Stimulated activated CD4-positive, alpha-beta T cell treated with anti-CD3 and anti-CD28 coated beads, Interleukin-4, amount 100 ng/mL, for 4 hours (primary cell): ENCODE measurements around the gene E2F3.
"Not testable (repeated sequence)": the region's sequence is repeated elsewhere in the genome, so short reads cannot be mapped to it uniquely, and the experiment has no call there.

Experiments used
- DNase-seq, 2 experiments: peaks; one replicate each; pipeline ENCODE4 v3.0.0-alpha.2; 2020

E2F3 gene

DNA sequence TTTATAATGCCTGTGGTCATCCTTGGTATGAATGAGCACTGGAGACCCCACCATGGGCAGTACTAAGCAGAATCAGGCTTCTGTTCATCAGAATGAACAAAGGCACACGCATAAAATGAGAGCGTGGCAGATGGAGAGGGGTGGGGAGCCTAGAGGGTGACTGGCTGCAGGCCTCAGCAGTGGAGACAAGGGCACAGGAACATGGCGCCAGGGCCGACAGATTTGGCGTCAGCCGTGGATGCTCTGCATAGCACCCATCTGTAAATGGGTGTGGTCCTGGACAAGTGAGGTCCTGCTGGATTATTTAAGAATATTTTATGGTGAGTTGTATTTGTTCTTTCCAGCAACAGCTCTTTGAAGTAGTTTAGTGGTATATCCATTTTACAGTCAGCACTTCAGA is 33.1 kb downstream of the E2F3 start:
- DNase-seq, result no peak

DNA sequence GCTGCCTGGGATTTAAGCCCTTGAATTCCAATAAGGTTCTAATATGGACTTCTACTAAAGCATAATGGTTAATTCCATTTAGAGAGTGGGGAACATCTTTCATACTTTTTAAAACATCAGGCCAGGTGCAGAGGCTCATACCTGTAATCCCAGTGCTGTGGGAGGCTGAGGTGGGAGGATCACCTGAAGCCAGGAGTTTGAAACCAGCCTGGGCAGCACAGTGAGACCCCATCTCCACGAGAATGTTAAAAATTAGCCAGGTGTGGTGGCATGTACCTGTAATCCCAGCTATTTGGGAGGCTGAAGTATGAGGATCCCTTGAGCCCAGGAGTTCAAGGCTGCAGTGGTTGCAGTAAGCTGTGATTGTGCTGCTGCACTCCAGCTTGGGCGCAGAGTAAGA is 35.0 kb downstream of the E2F3 start:
- no peak for DNase-seq

DNA sequence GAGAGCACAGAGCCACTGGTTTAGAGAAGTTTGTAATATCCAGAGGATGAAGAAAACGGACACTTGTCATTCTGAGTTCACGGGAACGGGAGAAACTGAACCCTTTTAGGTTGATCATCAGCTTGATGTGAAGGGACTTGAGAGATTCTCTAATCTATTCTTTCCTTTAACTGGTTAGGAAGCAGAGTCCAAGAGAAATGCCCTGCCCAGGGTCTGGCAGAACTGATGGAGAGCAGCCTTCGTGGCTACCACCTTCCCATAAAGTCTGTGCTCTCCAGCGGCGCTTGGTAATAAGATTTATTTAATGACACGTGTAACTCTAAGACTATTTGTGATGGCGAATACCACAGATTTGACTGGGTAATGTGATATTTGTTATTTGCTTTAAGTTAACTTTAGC is 36.0 kb downstream of the E2F3 start:
- DNase-seq, result no peak

DNA sequence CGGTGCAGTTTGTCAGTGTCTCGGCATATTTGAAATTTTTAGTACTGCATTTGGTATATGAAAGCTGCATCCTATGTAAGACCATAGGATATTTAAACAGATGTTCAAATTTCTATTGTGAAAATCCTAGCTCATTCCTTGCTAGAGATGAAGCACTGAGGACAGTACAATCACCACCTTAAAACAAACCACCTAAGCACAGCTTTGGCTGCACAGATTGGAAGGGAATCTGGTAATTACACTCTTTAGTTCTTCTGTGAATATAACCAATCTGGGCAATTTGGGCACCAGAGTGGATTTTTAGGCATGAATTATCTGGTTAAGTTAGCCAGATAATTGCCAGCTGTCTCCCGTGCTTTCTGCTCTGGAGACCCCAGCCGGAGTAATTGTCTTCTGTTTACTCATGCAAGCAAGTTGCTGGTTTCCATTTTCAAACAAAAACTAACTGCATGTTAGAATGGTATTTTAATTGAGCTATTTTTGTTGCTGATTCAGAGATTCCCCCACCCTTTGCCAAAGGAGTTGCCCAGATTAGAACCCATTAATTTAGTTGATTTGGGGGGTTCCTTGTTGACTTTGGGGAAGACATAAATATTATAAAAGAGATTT is 36.9 kb downstream of the E2F3 start:
- no peak for DNase-seq

DNA sequence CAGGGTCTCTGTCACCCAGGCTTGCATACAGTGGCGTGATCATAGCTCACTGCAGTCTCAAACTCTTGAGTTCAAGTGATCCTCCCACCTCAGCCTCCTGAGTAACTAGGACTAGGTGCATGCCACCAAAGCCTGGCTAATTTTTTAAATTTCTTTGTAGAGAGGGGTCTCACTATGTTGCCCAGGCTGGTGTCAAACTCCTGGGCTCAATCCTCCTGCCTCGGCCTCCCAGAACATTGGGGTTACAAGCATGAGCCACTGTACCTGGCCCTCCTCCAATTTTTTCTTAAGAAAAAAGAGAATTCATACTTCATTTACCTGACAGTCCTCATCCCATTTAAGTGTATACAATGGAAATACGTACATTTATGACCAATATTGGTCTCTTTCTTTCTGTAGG is 37.9 kb downstream of the E2F3 start:
- no peak for DNase-seq

DNA sequence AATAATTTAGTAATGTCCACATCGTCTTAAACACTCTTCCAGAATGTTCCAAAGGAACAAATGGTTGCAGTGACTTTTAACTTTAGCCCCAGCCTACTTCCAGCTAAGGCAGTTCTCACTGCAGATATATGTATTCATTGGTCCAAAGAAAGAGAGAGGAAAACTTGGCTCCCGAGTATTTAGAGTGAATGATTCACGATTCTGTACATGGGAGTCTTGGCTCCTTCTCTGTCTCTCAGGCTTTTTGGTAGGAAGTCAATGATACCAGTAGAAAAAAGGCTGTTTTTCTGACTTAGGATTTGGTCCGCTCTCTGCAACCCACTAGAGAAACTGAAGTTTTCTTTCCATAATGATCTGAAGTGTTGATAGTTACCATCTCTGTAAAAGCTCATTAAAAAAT is 38.6 kb downstream of the E2F3 start:
- DNase-seq, result no peak

DNA sequence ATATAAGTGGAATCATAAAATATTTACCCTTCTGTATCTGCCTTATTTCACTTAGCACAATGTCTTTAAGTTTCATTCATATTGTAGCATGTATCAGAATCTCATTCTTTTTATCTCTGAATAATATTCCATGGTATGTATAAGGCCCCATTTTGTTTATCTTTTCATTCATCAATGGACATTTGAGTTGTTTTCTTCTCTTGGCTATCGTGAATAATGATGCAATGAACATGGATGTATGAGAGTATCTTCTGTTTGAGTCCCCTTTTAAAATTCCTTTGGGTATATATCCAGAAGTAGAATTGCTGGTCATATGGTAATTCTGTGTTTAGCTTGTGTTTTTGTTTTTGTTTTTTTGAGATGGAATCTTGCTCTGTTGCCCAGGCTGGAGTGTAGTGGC is 39.6 kb downstream of the E2F3 start:
- DNase-seq, result no peak

DNA sequence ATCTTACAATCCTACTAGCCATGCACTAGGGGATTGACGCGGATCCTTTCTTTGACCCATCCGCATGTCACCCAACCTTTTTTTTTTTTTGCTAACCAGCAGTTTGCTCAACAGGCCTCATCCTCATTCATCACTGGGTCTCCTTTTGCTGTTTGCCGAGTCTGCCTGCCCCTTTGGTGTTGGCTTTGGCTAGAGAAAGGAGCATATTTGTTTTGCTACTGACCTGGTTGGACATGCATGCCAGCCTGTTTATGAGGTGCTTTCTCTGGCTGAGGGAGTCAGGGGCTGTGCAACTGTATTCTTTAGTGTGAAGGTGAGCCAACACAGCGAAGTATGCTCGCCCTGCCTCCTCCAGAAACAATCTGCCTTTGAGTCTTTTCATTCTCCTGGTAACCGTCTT is 40.2 kb downstream of the E2F3 start:
- no peak for DNase-seq

DNA sequence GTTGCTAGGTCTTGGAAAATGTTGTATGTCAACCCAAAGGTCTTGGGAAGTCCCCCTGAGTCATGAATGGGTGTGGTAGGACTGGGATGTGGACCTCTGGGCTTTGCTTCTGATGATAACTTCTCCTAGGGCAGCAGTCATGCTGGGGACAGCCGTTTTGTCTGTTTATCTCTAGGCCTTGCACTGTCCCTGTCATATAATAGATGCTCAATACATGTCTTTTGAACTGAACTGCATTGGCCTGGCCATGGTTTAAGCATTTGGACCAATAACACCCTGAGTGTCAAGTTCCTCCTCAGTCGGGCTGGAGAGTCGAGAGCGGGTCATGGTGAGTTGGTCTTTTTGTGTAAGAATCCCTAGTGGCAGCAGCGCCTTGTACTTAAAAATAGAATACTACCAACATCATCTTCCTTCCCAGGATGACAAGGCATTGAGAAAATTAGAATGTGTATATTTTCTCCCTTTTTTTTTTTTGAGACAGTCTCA is 43.1 kb downstream of the E2F3 start:
- no peak for DNase-seq

DNA sequence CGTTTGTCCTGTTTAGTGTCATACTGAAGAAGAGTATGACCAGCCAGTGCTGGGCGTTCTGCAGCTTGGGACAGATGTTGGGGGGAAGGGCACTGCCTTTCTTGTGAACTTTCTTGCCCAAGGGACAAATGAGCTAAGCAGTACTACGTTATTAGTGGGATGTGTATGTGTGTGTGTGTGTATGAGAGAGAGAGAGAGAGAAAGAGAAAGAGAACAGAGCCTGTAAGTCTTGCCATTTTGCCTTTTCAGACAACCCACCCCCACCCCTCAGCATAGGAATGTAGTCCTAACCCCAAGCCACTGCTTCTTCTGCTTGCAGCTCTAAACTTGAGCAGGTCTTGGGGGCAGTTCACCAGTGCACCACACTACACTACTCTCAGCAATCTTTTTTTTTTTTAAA is 45.5 kb downstream of the E2F3 start:
- no peak for DNase-seq

DNA sequence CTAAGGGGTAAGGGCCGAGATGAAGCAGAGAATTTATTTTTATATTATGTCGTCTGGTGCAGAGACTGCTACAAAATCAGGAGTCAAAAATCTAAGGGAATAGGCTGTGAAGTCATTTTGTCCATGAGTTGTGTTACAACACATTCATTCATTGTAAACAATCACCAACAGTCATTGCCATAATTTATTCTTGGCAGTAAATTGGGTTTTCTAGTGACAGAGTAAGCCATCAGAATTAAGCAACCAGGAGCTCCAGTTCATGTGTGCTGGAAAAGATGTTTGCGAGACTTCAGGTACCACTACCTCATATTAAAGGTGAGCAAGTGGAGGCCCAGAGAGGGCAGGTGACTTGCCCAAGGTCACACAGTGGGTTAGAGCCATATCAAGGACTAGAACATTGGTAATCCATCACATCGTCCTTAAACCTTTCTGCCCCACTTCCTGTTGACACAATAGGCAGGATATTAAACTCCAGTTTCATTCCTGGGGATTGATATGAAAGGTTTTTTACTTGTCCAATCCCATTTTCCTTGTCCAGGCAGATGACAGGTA is 46.0 kb downstream of the E2F3 start:
- DNase-seq, result no peak

DNA sequence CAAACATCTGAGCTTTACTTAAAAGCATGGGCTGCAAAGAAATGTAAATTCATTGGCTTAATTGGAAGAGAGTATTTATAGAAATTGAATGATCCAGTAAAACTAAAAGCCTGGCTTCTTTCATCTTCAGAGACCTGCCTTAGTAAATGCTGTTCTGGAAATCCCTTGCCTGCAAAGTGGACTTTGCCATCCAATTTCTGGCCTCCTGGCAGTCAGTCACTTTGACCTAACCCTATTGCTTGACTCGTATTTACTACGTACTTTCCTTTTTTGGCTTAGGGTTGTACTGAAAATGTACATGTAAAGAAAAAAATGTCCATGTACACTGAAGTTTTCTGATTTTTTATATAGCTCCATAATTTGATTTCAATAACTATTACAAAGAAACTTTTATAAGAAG is 47.1 kb downstream of the E2F3 start:
- no peak for DNase-seq

DNA sequence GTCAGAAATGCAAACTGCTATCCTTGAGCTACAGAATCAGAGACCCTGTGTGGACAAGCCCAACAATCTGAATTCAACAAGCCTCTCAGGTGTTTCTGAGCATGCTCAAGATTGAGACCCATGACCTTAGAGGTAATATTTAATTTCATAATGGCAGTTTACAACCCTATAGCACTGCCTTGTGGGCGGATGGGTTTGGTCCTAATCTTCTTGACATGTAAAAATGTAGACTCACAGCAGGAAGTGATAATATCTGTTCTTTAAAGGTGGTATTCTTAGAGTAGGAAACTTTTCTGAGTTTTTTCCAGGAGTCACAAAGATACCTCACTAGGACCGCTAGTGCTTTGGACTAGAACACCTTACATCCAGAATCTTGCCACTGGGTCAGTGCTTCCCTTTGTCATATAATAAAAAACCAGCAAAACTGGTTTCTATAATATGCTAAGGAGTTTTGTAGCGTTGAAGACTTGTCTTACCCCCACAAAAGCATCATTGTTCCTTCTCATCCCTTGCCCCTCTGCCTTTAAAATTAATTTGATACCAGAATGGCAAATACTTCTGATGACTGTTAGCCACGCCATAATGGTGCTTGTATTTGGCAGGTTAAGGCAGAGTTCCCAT is 52.6 kb downstream of the E2F3 start:
- peak in 1 of 2 experiments; percentile 11 for DNase-seq

DNA sequence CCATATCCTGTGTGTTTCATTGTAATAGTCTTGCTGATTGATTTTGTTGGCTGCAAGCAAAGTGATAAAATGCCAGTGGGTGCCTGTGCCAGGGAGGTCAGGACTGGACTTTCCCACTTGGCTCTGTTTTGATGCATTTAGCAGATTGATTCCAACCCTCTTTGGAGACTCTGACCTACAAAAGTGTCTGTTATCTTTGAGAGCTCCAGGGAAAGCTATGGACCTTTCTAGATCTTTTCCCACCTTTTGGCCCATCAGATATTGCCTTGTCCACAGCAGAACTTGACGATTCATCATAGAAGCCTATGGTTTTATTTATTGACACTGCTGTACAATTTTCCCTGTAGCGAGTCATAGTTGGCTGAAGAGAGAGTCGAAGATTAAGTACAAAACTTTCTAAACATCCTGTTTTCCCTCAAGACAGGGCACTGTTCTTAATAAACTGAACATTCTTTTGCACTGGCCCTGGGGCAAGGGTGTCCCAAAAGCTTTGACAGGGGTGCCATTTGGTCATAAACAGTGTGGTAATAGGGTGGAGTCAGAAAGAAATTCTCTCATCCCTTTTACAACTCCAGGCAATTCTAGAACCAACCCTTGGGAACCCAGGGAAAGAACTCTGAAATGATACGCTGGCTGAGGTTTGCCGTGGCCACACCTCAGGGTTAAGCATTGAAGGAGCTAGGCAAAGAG is 53.7 kb downstream of the E2F3 start:
- no peak for DNase-seq

DNA sequence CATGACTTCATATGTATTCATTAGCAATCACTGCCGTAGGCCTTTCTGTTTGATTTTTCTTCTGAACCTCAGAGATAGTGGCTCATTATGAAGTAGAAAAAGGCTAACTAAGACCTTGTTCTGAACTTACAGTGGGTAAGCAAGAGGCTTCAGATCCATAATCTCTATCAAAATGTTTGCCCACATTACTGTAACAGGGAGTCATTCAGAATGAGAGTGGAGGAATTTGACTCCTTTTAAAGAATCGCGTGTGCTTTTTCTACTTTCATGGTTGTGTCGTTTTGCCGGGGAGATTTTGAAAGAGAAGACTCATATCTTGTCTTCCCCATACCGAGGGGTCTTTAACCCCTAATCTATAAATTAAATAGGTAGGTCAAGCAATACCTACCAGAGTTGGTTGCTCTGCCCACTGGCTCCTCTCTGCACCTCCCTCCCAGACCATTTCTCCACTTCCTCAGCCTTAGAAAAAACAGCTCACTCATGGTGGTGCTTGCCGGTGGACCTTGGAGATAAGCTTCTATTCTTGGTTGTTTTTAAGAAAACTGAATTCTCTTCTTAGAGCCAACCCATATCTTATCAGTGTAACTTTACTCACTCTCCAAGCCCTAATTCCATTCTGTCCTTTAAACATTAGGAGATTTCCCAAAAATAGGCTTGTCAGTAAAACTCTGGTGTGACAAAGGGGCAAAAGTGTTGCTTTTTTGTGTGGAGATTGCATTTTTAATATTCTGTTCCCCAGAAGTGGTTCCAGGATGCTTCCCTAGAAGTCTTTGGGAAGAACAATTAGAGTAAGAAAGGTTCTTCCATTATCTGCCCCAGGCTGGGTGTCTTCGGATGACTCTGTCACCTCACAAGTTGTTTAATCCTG is 56.6 kb downstream of the E2F3 start:
- DNase-seq, result no peak

DNA sequence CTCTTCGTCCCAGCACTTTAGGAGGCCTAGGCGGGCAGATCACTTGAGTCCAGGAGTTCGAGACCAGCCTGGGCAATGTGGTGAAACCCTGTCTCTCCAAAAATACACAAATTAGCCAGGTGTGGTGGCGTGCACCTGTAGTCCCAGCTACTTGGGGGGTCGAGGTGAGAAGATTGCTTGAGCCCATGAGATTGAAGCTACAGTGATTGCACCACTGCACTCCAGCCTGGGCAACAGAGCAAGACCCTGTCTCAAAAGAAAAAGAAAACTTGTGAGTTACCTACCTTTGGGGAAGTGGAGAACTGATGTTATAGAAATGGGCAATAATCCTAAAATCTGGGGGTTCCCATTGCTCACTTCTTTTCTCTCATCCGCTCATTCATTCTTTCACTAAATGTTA is 58.0 kb downstream of the E2F3 start:
- DNase-seq, result no peak

DNA sequence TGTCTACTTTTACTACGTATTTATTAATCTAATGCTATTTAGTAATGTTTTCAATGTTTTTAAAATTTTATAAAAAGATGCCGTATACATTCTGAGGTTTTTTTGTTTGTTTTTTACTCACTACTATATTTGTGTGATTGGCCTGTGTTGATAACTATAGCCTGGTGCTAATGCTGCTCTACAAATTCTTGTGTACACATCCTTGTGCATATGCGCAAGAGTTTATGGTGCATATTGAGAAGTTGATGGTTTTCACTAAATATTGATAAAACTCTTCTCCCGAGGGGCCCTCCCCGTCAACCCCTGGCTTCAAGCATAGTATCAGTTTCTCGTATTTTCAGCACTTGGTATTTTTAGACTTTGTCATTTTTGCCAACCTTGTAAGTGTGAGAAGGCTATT is 59.9 kb downstream of the E2F3 start:
- DNase-seq, result no peak

DNA sequence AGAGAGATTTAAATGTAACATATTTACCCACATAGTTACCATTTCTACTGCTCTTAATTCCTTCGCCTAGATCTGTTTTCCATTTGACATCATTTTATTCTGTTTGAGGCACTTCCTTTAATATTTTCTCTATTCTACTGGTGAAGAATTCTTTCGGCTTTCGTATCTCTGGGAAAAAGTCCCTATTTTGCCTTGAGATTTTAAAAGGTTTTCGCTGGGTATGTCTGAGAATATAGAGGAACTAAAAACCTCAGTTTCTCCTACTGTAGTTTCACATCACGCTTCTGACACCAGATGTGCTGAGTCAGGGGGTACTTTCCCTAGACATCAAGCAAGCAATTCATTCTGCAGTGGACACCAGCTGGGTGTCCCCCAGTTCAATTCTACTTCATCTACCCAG is 61.7 kb downstream of the E2F3 start:
- DNase-seq, result no peak

DNA sequence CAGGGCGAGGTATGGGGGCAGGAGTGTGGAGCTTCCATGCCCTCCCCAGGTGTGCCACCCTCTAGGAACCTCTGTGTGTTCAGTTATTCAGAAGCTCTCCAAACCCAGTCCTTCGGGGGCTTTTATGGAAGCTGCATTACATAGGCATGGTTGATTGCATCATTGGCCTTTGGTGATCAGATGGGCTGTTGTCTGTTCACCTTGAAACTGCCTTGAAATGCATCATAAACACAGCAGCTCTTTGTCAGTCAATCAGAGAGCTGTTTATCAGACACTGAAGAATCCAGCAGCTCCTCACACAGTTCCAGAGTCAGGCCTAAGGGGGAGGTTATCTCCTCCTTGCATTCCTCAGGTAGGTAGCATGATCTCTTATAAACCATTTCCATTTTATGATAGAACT is 62.4 kb downstream of the E2F3 start:
- DNase-seq, result no peak

DNA sequence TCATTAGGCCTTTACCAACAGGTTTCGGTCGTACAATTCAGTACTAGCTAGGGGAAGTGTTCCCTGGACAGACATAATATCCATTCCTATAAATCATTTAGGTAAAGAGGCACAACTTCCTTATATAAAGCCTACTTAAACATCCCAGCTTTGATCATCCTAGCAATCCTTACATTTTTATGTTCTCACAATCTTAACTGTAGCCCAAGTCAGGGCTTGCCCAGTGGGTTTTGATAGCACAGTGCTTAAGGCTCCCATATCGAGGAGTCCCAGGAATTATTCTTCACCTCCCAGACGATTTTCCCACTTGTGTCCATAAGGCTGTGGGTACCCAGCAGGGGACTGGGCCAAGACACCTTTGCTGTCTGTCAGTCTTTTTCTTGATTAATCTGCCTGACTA is 63.2 kb downstream of the E2F3 start:
- DNase-seq, result no peak

DNA sequence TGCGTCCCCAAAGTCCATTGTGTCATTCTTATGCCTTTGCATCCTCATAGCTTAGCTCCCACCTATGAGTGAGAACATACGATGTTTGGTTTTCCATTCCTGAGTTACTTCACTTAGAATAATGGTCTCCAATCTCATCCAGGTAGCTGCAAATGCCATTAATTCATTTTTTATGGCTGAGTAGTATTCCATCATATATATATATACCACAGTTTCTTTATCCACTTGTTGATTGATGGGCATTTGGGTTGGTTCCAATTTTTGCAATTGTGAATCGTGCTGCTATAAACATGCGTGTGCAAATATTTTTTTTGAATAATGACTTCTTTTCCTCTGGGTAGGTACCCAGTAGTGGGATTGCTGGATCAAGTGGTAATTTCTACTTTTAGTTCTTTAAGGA is 63.9 kb downstream of the E2F3 start:
- not testable (repeated sequence) for DNase-seq

DNA sequence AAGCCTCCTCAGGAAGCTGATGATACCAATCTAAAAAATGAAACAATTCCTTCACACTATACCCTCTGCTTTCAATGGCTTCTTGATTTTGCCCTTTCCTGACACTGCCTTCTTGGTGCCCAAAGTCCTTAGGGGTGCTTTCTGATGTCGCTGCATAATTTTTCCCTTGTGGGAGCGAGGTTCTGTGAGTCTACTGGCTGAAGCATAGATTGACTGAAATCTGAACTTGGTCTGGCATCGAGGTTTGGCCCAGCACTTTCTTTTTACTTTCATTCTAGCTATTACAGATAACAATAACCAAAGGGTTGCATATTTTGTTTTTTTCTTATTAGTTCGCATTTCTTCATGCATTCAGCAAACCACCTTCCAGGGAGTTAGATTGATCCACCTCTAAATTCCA is 65.8 kb downstream of the E2F3 start:
- DNase-seq, result no peak

DNA sequence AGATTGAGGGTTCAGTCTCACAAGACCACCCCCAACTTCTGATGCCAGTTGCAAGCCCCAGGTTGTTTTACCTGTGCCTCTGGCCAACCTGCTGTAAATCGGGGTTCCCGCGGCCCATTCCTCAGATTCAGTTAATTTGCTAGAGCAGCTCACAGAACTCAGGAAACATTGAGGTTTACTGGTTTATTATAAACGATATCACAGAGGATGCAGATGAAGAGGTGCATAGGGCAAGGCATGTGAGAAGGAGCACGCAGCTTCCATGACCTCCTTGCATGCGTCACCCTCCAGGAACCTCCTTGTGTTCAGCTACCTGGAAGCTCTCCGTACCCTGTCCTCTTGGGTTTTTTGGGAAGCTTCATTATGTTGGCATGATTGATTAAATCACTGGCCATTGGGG is 66.5 kb downstream of the E2F3 start:
- DNase-seq, result no peak
